GM23248 (cell line): ENCODE results near the gene TICAM1. TPM values are rescaled to one million over a fixed set of nuclear protein-coding genes. Genes with fewer than 3 reads are reported as not detected.

Experiments used
- DNase-seq: peaks from one replicate; pipeline ENCODE4 v3.0.0-alpha.2; 2015
- H2AFZ ChIP-seq: fragments of 200-600 bp; sonication (generic); 2 replicates; pipeline ENCODE4 v1.6.1; 2016; ENCODE audit warnings: antibody characterized with exemption
- H3F3A ChIP-seq: fragments of 200-600 bp; sonication (generic); 2 replicates; pipeline ENCODE4 v1.6.1; 2016; ENCODE audit warnings: mild to moderate bottlenecking, antibody characterized with exemption, mixed run types; ENCODE audit not compliant: insufficient read depth
- H3K27ac ChIP-seq: fragments of 200-600 bp; sonication (generic); 2 replicates; pipeline ENCODE4 v1.5.1; 2016; ENCODE audit warnings: mild to moderate bottlenecking
- H3K27me3 ChIP-seq: fragments of 200-600 bp; sonication (generic); replicated peaks from 2 replicates; pipeline ENCODE4 v1.6.1; 2016; ENCODE audit warnings: mild to moderate bottlenecking; ENCODE audit not compliant: insufficient read depth
- H3K36me3 ChIP-seq: fragments of 200-600 bp; sonication (generic); 2 replicates; pipeline ENCODE4 v1.6.1; 2016; ENCODE audit warnings: low read depth, mild to moderate bottlenecking
- H3K4me1 ChIP-seq: fragments of 200-600 bp; sonication (generic); 2 replicates; pipeline ENCODE4 v1.6.1; 2016; ENCODE audit warnings: mild to moderate bottlenecking; ENCODE audit not compliant: insufficient read depth
- H3K4me2 ChIP-seq: fragments of 200-600 bp; sonication (generic); one replicate; pipeline ENCODE4 v1.6.1; 2016; ENCODE audit warnings: mild to moderate bottlenecking; ENCODE audit not compliant: unreplicated experiment
- H3K4me3 ChIP-seq: fragments of 200-600 bp; sonication (generic); 2 replicates; pipeline ENCODE4 v1.5.1; 2016; ENCODE audit warnings: mild to moderate bottlenecking
- H3K79me2 ChIP-seq: fragments of 200-600 bp; sonication (generic); 2 replicates; pipeline ENCODE4 v1.6.1; 2016; ENCODE audit warnings: mild to moderate bottlenecking; ENCODE audit not compliant: insufficient read depth
- H3K9ac ChIP-seq: fragments of 200-600 bp; sonication (generic); 2 replicates; pipeline ENCODE4 v1.6.1; 2016; ENCODE audit warnings: mild to moderate bottlenecking
- H3K9me2 ChIP-seq: fragments of 200-600 bp; sonication (generic); 2 replicates; pipeline ENCODE4 v1.6.1; 2016; ENCODE audit warnings: mixed run types, mild to moderate bottlenecking, moderate library complexity; ENCODE audit not compliant: insufficient read depth
- H3K9me3 ChIP-seq: fragments of 200-600 bp; sonication (generic); one replicate; pipeline ENCODE4 v1.6.1; 2017; ENCODE audit warnings: low read depth
- H4K20me1 ChIP-seq: fragments of 200-600 bp; sonication (generic); 2 replicates; pipeline ENCODE4 v1.6.0; 2016; ENCODE audit not compliant: insufficient read depth
- EZH2 ChIP-seq: fragments of 200-600 bp; sonication (generic); IDR thresholded peaks from 2 replicates; pipeline ENCODE4 v1.6.1; 2018; ENCODE audit warnings: antibody characterized with exemption, mild to moderate bottlenecking; ENCODE audit not compliant: insufficient read depth, poor library complexity, severe bottlenecking
- EZH2phosphoT487 ChIP-seq: fragments of 200-600 bp; sonication (generic); IDR thresholded peaks from 2 replicates; pipeline ENCODE4 v1.6.1; 2018; ENCODE audit warnings: antibody characterized with exemption, moderate library complexity, mild to moderate bottlenecking, low read depth; ENCODE audit not compliant: insufficient read depth
- WGBS, 2 experiments: methylation state at CpG; one replicate each; pipeline ENCODE4 v1.1.6; 2015 to 2017; ENCODE audit warnings: low lambda C conversion rate in 2 of 2, low coverage in 1 of 2; ENCODE audit errors: missing lambda C conversion rate in 2 of 2; 5-methylcytosine and 5-hydroxymethylcytosine counted together
- in situ Hi-C: fragments of 300-500 bp; cut with MboI; formaldehyde crosslinking; loops from 2 replicates; pipeline ENCODE4 v1.15.0; 2020
- polyA plus RNA-seq: library from polyadenylated mRNA; unstranded; fragments of >200 nt; fragmentation: Nextera tagmentation; extraction: Ambion mirVana; gene quantifications from 2 replicates; pipeline ENCODE4 v1.2.1, GENCODE V29; 2016
- total RNA-seq: library from RNA; depleted of rRNA; stranded (reverse); fragments of >200 nt; shearing (Covaris generic); gene quantifications from 2 replicates; pipeline ENCODE4 v1.2.3, GENCODE V29; 2014; rRNA removed

Gene TICAM1
- total RNA-seq (2.0 and 4.2 TPM in 2 replicates), polyA plus RNA-seq (19.9 TPM in 2 replicates)

- H3K4me2 ChIP-seq, result peak within 1 kb of the TSS; percentile 99
- 1% methylated on average over 34 to 44 of the region's 52 CpGs for WGBS, 2 experiments
- no peak for TF ChIP-seq EZH2phosphoT487
- TF ChIP-seq EZH2, result no peak
- H3F3A ChIP-seq, result peaks cover 13% of the 10 kb centered on the region; the same call in 1 of the 2 replicates
- H3K27ac ChIP-seq, result peak within 1 kb of the TSS; percentile 74
- peak; percentile 86 for DNase-seq
- H3K27me3 ChIP-seq, result no peaks in the 10 kb centered on the region
- peak within 1 kb of the TSS; percentile 86 for H2AFZ ChIP-seq
- in situ Hi-C loops, result no loop called here
- peak within 1 kb of the TSS; percentile 96 for H3K9ac ChIP-seq
- peaks cover 63% of the 10 kb centered on the region for H3K79me2 ChIP-seq
- peaks cover 5% of the 10 kb centered on the region; the same call in 1 of the 2 replicates for H4K20me1 ChIP-seq
- peak within 1 kb of the TSS; percentile 91 for H3K4me3 ChIP-seq
- no peaks in the 10 kb centered on the region for H3K9me2 ChIP-seq
- peaks cover 14% of the 10 kb centered on the region; the same call in 1 of the 2 replicates for H3K4me1 ChIP-seq
- no peaks in the 10 kb centered on the region for H3K9me3 ChIP-seq
- no peaks in the 10 kb centered on the region for H3K36me3 ChIP-seq
Measured at GRCh38 chr19:4831304-4831978, at the start of gene TICAM1. TSS of gene TICAM1 (minus strand) at chr19:4831712. CDS start at chr19:4818377, 13,335 bp downstream.

- H3K9ac ChIP-seq, result no peak overlapping the region
Measured at GRCh38 chr19:4879041-4879440, 47.5 kb upstream of the TICAM1 start.

GRCh38 chr19:4878491-4878968 is 47.0 kb upstream of the TICAM1 start:
- Histone ChIP-seq H3K27ac (no peak overlapping the region), H3K4me2 (no peak overlapping the region), H3K4me1 (no peaks in the 10 kb centered on the region), H3K79me2 (no peaks in the 10 kb centered on the region), H3K27me3 (no peaks in the 10 kb centered on the region), H3K9me2 (no peaks in the 10 kb centered on the region), H3K4me3 (no peak overlapping the region), H3K9ac (no peak overlapping the region), H4K20me1 (no peaks in the 10 kb centered on the region), H2AFZ (no peak overlapping the region), H3K36me3 (no peaks in the 10 kb centered on the region), H3K9me3 (no peaks in the 10 kb centered on the region), H3F3A (no peaks in the 10 kb centered on the region)
- WGBS, 2 experiments, result 65 to 67% methylated on average over 13 to 23 of the region's 23 CpGs
- in situ Hi-C loops, result no loop called here
- DNase-seq, result no peak
- TF ChIP-seq EZH2, result no peak
- TF ChIP-seq EZH2phosphoT487, result no peak

More at GRCh38 chr19:4879041-4879440, 47.5 kb upstream of the TICAM1 start:
- Histone ChIP-seq H4K20me1 (no peaks in the 10 kb centered on the region), H3K9me2 (no peaks in the 10 kb centered on the region), H3K27me3 (no peaks in the 10 kb centered on the region), H2AFZ (no peak overlapping the region), H3K36me3 (no peaks in the 10 kb centered on the region), H3K4me1 (no peaks in the 10 kb centered on the region), H3K4me3 (no peak overlapping the region), H3K4me2 (no peak overlapping the region), H3F3A (no peaks in the 10 kb centered on the region), H3K79me2 (no peaks in the 10 kb centered on the region), H3K27ac (no peak overlapping the region), H3K9me3 (no peaks in the 10 kb centered on the region)
- WGBS, 2 experiments, result 88 to 92% methylated on average over 11 of the region's 11 CpGs
- DNase-seq, result no peak
- TF ChIP-seq EZH2phosphoT487 (no peak), EZH2 (no peak)
- in situ Hi-C loops, result no loop called here

- Histone ChIP-seq H3F3A (peaks cover 2% of the 10 kb centered on the region; the same call in 1 of the 2 replicates), H4K20me1 (no peaks in the 10 kb centered on the region), H3K27me3 (no peaks in the 10 kb centered on the region), H3K4me3 (no peak overlapping the region), H3K27ac (no peak overlapping the region), H3K9ac (no peak overlapping the region), H3K9me3 (no peaks in the 10 kb centered on the region), H3K36me3 (no peaks in the 10 kb centered on the region), H3K4me1 (no peaks in the 10 kb centered on the region), H2AFZ (no peak overlapping the region), H3K9me2 (no peaks in the 10 kb centered on the region), H3K4me2 (no peak overlapping the region), H3K79me2 (no peaks in the 10 kb centered on the region)
- in situ Hi-C loops, result no loop called here
- TF ChIP-seq EZH2phosphoT487 (no peak), EZH2 (no peak)
- 70 to 80% methylated on average over 20 to 30 of the region's 30 CpGs for whole genome bisulfite sequencing, 2 experiments
- no peak for DNase-seq
Measured at GRCh38 chr19:4877753-4878490, 46.4 kb upstream of the TICAM1 start.
